Right cardiac atrium (tissue), 5 donors: Measurements from ENCODE around the gene HOXA4. TPM values are rescaled to one million over a fixed set of nuclear protein-coding genes. Genes with fewer than 3 reads are reported as not detected.

Source experiments
- ATAC-seq, 2 donors: fragments of 200-7000 bp; cut with Tn5 transposase; one replicate each; pipeline versions ENCODE4 v1.8.0 to v1.9.1; 2020; ENCODE audit warnings: moderate library complexity in 2 of 2, mild to moderate bottlenecking in 1 of 2
- DNase-seq, 3 donors: peaks; one replicate each; pipeline ENCODE4 v3.0.0-alpha.2; 2020
- H3K27ac ChIP-seq: one replicate; pipeline ENCODE4 v1.5.1; 2013; ENCODE audit warnings: mild to moderate bottlenecking, low read length, control low read depth, moderate library complexity
- H3K27me3 ChIP-seq: one replicate; pipeline ENCODE4 v1.6.1; 2013; ENCODE audit not compliant: control insufficient read depth, insufficient read depth
- H3K4me1 ChIP-seq: one replicate; pipeline ENCODE4 v1.6.1; 2013; ENCODE audit warnings: low read length; ENCODE audit not compliant: control insufficient read depth, insufficient read depth
- H3K4me3 ChIP-seq: one replicate; pipeline ENCODE4 v1.5.1; 2013; ENCODE audit warnings: low read length, control low read depth
- H3K9me3 ChIP-seq: one replicate; pipeline ENCODE4 v1.6.1; 2013; ENCODE audit warnings: low read length; ENCODE audit not compliant: control insufficient read depth
- WGBS: extraction: QIAGEN DNeasy Blood & Tissue Kit; methylation state at CpG from one replicate; pipeline ENCODE4 v1.1.7; 2013; 5-methylcytosine and 5-hydroxymethylcytosine counted together
- intact Hi-C, 4 donors: fragments of 100-400 bp; cut with DNase I; formaldehyde crosslinking; loops; one replicate each; pipeline versions ENCODE4 v1.11.0 to v1.14.0; 2022 to 2023
- polyA plus RNA-seq: library from polyadenylated mRNA; stranded (reverse); fragments of 200-250 nt; gene quantifications from one replicate; pipeline ENCODE4 v1.2.3, GENCODE V29; 2013
- total RNA-seq, 4 donors: library from RNA; stranded (reverse); fragmentation: NEBNext Ultra II Directional; extraction: Animal tissue kit (Norgen Biotek cat#: 25700); gene quantifications; one replicate each; pipeline ENCODE4 v1.2.1, GENCODE V29; 2021
- donor health status: healthy with polysubstance abuse.
- donor health status: DM: no; HTN: yes; CAD: no.
- donor health status: DM: no; HTN: no; CAD: no.
- donor health status: DM: no; HTN: yes; CAD: no; lungs with severe emphysema.
- donor health status: DM: yes; HTN: yes; CAD: no.

The HOXA4 gene
- total and polyA plus RNA-seq, 5 donors, result 0.12 to 3.3 (median 1.9) TPM

DNA sequence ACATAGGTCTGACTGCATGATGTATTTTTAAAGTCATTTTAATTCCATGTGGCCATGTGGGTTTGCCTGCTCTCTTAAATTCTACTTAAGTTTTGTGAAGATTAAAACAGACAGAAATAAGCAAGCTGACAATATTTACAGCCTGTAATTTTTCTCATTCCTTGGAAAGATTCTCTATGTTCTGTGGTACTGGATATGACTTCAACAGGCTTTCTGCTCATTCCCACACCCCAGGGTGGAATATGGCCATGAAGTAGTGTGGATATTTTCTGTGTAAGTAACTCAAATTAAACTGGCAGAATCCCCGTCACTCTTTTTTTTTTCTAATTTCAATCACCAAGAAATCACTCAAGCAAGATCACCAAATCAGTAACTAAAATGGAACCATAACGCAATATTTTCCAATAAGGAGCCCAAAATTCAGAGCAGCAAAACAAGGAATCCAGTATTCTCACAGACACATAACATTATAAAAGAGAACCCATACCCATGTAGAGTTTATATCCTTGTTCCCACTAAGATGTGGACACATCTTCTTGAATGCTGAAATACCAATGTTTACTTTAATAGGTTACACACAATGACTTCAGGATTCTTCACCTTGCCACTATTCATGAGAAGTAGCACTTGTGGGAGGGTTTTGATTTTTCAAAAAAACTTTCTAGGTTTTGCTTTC, 7.2 kb upstream of the HOXA4 start:
- intact Hi-C loops, result no loop called here
- H3K9me3 ChIP-seq, result no peaks in the 10 kb centered on the region
- 55% methylated on average over 2 of the region's 2 CpGs for WGBS
- no peaks in the 10 kb centered on the region for H3K4me1 ChIP-seq
- DNase-seq (no peak), ATAC-seq (no peak)
- H3K4me3 ChIP-seq, result no peak overlapping the region
- H3K27me3 ChIP-seq, result no peaks in the 10 kb centered on the region
- H3K27ac ChIP-seq, result no peak overlapping the region

DNA sequence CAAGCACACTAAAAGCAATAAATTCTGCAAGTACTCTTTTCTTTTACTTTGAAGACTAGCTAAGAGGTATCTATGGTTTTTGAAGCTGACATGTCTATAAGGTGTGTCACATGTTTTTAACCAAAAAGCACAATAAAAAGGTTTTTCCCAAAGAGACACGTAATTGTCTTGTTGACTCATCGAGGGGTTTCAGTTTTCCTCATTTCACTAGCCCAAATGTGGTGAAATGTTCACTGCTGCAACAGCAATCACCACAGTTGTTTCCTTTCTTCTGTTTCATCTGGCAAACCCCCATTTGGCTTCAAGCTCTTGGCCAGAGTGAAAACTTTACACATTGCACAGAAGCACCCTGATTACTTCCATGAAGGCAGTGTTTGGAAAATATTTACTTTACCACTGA, 3.8 kb upstream of the HOXA4 start:
- WGBS, result 26% methylated on average over 2 of the region's 2 CpGs
- Histone ChIP-seq H3K4me1 (no peaks in the 10 kb centered on the region), H3K27ac (no peak overlapping the region), H3K9me3 (no peaks in the 10 kb centered on the region), H3K4me3 (no peak overlapping the region), H3K27me3 (no peaks in the 10 kb centered on the region)
- DNase-seq (no peak), ATAC-seq (no peak)
- intact Hi-C loops, result no loop called here

DNA sequence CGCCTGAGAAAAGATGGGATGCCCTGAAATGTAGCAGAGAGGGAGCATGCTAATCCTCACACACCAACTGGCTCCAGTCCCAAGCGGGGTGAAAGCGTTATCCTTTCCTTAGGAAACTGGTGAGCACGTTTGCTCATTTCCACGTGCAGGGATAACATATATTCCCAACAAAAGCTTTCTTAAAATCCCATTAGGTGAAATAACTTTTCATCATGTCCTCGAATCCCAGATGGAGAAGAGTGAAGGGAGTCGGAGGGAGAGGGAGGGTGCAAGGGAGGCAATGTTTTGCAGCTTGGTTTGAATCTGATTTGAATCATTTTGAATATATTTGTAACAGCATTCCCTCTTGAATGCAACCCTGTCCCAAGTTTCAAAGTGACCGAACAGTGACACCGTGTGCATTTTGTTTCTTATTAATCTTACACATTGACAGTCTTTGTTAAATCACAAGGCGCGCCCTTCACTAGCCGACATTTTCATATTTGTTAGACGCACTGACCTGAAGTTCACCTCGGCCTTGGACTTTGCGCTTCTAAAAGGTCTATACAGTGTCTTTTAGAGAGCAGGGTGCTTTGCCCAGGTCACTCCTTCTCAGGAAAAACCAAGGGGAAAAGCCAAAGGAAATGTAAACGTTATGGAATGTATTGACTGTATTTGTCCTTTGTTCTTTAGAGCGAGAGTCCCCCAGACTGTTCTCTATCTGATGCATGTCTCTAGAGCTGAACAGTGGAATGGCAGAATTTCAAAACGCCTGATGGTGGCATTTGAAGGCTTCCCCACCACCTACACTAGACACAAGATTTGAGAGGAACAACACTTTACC, 3.1 kb upstream of the HOXA4 start:
- H3K9me3 ChIP-seq, result no peaks in the 10 kb centered on the region
- no peak for ATAC-seq
- intact Hi-C loops, result no loop called here
- no peaks in the 10 kb centered on the region for H3K27me3 ChIP-seq
- WGBS, result 28% methylated on average over 18 of the region's 18 CpGs
- H3K4me3 ChIP-seq, result no peak overlapping the region
- H3K27ac ChIP-seq, result no peak overlapping the region
- DNase-seq, result no peak
- H3K4me1 ChIP-seq, result no peaks in the 10 kb centered on the region

DNA sequence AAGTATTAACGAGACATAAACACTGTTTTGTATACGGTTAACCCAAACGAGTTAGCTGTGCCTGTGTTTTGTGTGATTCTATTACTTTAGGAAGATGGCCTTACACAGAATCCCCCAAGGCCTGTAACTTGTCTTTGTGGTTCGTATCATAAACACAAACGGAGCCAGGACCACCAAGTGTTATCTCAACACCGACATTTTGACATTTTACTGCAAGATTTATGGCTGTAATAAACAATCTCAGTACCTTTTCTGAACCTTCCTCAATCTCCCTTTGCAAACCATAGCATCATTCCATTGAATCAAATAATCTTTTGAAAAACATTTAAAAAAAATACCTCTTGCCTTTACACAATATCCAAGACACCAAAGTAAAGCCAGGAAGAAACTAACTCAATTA, 2.4 kb upstream of the HOXA4 start:
- Histone ChIP-seq H3K4me1 (no peaks in the 10 kb centered on the region), H3K4me3 (no peak overlapping the region), H3K27ac (no peak overlapping the region), H3K9me3 (no peaks in the 10 kb centered on the region), H3K27me3 (no peaks in the 10 kb centered on the region)
- no peak for DNase-seq
- intact Hi-C loops, result no loop called here
- WGBS, result 39% methylated on average over 6 of the region's 6 CpGs
- no peak for ATAC-seq

DNA sequence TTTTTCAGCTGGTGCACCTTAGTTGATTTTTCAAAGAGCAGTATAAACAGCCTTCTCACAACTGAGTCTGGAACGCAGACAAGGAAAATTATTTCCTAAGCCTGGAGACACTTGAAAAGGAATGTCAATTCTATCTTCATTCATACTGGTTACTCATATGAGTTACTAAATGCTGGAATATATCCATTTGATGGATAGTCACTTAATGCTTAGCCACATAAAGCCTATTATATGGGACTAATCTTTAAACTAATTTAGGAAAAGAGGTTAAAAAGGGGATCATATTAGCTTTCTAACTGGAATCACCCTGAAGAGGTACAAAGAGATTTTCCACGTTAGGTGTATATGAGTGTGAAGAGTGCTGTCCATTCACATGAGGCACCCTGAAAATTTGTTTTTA, 1.7 kb upstream of the HOXA4 start:
- Histone ChIP-seq H3K27me3 (no peaks in the 10 kb centered on the region), H3K9me3 (no peaks in the 10 kb centered on the region), H3K4me3 (no peak overlapping the region), H3K27ac (no peak overlapping the region), H3K4me1 (no peaks in the 10 kb centered on the region)
- no peak for ATAC-seq
- intact Hi-C loops, result no loop called here
- 57% methylated on average over 2 of the region's 2 CpGs for WGBS
- DNase-seq, result no peak

DNA sequence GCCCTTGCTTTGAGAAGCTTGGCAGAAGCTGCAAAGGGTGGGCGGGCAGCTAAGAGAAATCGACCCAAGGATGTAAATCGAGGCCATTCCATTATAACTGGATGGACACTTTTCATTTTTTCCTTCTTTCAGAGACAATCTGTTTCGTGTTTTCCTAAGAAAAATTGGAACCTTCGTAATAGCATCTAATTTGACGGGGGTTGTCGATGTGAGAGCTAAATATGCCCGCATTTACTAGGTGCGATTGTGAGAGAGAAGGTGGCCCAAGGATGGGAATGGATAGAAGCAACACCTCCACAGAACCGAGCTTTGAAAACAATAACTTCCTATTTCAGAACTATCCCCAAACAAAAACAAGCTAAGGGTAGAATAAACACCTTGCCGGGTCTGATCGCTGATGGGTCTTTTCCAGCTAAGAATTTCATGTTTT, 848 bp upstream of the HOXA4 start:
- Histone ChIP-seq H3K27ac (no peak overlapping the region), H3K4me3 (peak overlapping the region; percentile 61), H3K9me3 (no peaks in the 10 kb centered on the region), H3K4me1 (no peaks in the 10 kb centered on the region), H3K27me3 (no peaks in the 10 kb centered on the region)
- no peak for DNase-seq
- no peak for ATAC-seq
- intact Hi-C loops, result no loop called here
- 29% methylated on average over 12 of the region's 12 CpGs for WGBS

DNA sequence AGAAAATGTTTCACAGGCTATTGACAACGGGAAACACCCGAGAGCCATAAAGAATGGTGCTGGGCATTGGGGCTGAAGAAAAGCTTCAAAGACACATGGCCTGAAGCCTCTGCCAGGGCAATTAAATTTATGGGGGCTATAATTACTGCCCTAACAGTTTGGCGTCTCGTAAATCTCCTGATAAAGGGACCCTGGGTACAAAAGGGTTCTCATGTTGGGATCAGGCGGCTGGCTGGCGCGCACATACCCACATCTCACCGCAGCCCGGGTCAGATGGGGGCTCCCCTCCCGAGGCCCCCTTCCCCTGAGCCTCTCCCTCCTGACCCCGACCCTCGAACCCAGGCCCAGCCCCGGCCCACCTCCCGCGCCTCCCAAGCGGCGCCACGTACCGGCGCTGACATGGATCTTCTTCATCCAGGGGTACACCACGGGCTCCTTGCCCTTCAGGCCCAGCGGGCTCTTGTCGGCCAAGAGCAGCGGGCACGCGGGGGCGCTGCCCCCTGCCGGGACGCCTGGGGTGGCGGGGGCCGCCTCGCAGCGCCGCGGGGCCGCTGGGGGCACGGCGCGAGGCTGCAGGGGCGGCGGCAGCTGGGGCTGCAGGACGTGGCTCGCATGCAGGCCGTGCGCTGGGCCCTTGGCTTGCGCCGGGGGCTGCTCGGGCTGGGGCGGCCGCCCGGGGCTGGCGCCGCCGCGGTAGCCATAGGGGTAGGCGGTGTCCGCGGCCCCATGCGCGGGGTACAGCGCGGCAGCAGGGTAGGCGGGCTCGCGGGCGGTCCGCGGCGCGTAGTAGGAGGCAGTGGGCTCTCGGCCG, 623 bp downstream of the HOXA4 start:
- peak in 2 of 3 donors; percentile 71 to 74 for DNase-seq
- Histone ChIP-seq H3K27ac (peak overlapping the region; percentile 58), H3K4me1 (no peaks in the 10 kb centered on the region), H3K27me3 (no peaks in the 10 kb centered on the region), H3K4me3 (peak overlapping the region; percentile 61), H3K9me3 (no peaks in the 10 kb centered on the region)
- peak; percentile 26 to 34 for ATAC-seq
- WGBS, result 7% methylated on average over 72 of the region's 72 CpGs
- intact Hi-C loops, result no loop called here

DNA sequence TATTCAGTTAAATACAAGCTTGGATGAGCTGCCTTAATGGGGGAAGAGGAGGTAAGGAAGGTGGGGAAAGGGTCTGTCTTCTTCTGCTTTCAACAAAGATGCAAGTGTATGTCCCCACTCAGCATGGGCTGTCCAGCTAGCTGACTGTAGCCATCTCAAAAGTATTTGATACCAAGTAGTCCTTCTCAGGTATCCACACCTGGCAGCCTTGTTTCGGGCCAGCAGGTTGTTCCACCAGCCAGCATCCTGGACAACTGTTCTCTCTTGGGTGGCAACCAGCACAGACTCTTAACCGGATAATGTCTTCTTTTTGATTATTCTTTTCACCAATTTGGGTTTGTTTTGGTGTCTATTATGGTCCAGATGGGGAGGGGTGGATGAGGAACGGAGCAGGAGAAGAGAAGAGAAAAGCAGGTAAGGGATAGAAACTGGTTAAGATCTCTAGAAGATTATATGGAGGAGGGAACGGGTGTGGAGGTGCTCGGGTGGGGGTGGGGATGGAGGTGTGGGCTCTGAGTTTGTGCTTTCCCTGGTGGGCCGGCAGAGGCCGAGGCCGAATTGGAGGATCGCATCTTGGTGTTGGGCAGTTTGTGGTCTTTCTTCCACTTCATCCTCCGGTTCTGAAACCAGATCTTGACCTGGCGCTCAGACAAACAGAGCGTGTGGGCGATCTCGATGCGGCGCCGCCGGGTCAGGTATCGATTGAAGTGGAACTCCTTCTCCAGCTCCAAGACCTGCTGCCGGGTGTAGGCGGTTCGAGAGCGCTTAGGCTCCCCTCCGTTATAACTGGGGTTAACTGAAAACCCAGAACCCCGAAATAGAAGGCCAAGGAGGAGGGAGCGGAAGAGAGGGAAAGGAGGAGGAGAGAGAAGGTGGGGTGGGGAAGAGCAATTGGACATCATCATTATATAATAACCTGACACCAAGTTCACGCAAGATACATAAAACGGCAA, 1.5 kb downstream of the HOXA4 start:
- H3K27me3 ChIP-seq, result no peaks in the 10 kb centered on the region
- H3K4me1 ChIP-seq, result no peaks in the 10 kb centered on the region
- no peaks in the 10 kb centered on the region for H3K9me3 ChIP-seq
- intact Hi-C loops, result no loop called here
- DNase-seq (no peak), ATAC-seq (no peak)
- H3K27ac ChIP-seq, result no peak overlapping the region
- WGBS, result 36% methylated on average over 28 of the region's 28 CpGs
- no peak overlapping the region for H3K4me3 ChIP-seq

DNA sequence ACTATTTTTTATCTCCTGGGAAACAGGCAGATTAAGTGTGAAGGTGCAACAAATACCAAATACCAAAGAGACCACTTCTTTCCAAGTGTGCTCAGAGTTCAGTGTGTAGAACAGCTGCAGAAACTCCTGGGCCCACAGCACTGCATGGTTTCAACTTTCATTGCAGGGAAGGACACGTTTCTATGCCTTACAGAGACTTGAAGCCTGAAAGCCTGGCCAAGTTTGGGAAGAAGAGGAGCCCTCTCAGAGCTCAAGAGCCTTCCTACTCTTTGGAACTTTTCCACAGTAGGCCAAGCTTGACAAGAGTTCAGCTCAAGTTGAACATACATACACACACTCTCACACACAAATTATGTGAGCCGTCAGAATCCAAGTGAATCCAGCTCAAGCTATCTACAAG, 2.5 kb downstream of the HOXA4 start:
- ATAC-seq (no peak), DNase-seq (no peak)
- WGBS, result 34% methylated on average over 2 of the region's 2 CpGs
- Histone ChIP-seq H3K27me3 (no peaks in the 10 kb centered on the region), H3K27ac (no peak overlapping the region), H3K4me1 (no peaks in the 10 kb centered on the region), H3K4me3 (no peak overlapping the region), H3K9me3 (no peaks in the 10 kb centered on the region)
- intact Hi-C loops, result no loop called here

DNA sequence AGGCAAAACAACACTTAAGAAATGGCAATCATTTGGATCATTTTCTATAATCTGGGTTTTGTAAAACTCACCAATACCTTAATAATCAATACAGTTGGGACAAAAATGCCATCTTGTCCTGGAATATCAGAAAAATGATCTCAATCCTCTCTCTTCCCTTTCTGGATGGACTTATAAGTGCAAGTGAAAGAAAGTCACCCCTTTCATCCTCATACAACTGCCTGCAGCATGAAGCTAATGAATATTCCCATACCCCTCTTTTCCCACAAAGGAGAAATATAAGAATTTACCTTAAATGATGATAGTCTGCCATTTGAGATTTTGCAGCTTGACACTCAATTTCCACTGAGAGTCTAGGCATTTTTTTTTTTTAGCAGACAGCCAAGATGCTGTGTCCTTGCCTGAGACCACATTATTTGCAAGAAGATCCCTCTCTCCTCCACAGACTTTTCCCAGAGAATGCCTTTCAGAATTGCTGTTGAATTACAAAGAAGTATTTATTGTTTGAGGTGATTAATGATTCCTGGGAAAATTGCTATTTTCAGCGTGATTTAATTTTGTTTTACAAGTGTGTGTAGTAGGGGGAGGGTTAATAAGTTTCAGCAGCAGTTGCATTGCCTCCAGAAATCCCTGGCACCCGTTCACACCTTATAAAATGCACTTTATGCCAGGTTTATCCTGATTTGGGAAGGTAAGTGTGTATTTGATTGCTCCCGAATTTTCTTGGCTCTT, 3.8 kb downstream of the HOXA4 start:
- DNase-seq (no peak), ATAC-seq (no peak)
- no peaks in the 10 kb centered on the region for H3K4me1 ChIP-seq
- no peaks in the 10 kb centered on the region for H3K27me3 ChIP-seq
- intact Hi-C loops, result no loop called here
- H3K9me3 ChIP-seq, result no peaks in the 10 kb centered on the region
- WGBS, result 31% methylated on average over 3 of the region's 3 CpGs
- no peak overlapping the region for H3K27ac ChIP-seq
- H3K4me3 ChIP-seq, result no peak overlapping the region
